ENCODE results near the gene PEX7.
"Not testable (repeated sequence)": the region's sequence is repeated elsewhere in the genome, so short reads cannot be mapped to it uniquely, and the experiment has no call there.

Gene PEX7

DNA sequence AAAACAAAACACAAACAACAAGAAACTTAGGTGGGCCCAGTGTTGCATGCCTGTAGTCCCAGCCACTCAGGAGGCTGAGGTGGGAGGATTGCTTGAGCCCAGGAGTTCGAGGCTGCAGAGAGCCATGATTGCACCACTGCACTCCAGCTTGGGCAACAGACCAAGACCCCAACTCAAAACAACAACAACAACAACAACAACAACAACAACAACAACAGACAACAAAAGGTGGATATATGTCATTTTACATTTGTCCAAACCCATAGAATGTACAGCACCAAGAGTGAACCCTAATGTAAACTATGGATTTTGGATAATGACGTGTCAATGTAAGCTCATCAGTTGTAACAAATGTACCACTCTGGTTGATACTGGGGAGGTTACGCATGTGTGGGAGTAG lies 127.6 kb downstream of the PEX7 start:
- in situ Hi-C loops (cut with HindIII; ENCODE audit: low sequenced_read_pairs): not testable (repeated sequence)

DNA sequence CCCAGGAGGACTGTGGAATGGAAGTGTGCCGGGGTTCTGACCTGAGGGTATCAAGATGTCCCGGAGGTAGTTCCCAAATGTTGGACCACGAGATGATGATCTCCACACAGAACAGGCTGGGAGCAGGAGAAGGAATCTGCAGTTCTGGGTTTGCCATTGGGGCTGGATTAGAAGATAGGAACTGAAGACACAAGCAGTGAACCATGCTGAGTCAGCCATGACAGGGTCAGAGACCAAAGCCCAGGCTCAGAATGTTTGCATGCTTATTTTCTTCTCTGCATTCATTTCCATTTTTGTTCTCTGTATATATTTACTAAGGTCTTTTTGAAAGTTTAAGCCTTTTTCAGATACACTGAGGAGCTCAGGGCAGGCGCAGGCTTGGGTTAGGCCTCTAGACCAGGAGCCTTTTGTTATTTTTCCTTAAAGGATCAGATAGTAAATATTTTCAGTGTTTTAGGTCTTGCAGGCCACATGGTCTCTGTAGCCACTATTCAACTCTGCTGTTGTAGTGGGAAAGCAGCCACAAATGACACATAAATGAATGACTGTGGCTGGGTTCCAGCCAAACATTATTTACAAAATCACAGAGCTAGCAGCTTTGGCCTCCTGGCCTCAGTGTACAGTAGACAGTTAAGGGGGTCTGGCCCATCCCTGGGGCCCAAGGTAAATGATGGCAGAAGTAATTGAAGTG lies 128.2 kb downstream of the PEX7 start:
- in situ Hi-C loops (cut with HindIII; ENCODE audit: low sequenced_read_pairs): no loop called here

DNA sequence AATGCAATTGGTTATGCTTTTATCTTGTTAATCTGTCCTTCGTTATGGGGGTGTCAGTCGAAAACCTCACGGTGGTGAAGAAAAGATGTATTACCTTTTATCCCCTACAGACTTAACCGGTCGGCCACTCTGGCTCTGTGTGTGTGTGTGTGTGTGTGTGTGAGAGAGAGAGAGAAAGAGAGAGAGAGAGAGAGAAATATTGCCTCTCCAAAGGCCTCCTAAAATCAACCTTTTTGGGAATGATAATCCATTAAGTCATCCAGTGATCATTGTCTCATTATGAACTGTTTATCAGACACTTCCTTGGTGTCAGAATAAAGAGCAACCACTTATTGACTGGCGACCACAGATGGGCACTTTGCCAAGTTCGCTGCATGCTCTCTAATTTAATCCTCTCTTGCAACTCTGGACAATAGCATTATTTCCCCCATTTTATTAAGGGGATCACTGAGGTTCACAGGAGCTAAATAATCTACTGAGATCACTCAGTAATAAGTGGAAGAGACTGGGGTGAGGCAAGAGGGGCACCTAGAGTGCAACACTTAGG lies 130.4 kb downstream of the PEX7 start:
- in situ Hi-C loops (cut with HindIII; ENCODE audit: low sequenced_read_pairs): no loop called here

DNA sequence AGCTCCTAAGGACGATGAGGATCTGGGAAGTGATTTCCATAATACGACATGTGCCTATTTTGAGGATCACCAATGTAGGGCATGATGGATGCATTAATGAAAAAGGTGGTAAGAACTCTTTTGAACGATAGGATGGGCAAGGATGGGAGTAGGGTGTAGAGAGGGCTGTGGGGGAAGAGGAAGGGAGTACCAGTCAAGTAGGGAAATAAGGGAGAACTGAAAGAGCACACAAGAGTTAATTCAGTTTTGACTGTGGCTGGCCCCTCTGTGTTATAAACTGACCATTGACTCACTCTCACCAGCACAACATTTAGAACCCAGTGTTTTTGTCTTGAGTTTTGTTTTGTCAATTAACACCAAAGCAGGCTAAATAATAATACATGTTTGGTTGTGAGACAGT lies 132.7 kb downstream of the PEX7 start:
- in situ Hi-C loops (cut with HindIII; ENCODE audit: low sequenced_read_pairs): no loop called here

DNA sequence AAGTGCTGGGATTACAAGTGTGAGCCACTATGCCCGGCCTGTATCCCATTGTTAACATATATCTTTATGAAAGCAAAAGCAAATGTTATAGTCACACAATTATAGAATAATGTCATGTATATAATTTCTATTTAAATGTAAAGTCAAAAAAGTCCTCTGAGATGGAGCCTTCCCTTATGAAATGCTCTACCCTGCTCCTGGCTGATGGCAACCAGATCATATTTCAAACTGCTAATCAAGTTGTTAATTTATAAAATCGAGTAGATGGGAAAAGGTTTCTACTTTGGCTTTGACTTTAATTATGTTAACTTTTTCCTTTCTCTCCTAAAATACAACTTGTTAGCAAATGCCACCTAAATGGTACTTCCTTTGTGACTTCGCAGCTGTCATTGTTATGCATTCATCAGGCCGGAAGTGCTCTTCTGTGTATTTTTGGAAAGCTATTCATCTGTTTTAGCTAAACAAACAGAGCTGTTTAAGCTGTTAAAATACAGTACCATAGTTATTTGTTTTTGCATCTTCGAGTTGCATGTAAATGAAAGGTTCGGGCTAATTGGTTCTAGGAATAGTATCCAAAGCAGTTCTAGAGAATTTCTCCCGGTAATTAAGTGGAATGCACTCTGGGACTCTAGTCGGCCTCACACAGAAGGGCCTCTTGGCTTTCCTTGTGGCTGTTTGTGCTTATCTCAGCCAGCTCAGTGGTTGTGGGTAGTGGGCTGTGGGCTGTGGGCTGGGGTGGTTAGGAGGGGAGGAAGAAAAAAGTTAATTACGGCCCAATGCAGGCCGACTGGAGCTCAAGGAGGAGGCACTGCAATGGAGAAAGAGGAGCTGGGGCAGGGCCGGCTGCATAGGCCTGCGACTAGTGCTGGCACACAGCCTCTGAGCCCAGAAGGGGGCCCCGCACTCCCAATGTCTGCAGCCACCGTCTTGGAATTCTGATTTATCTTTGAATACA lies 134.5 kb downstream of the PEX7 start:
- in situ Hi-C loops (cut with HindIII; ENCODE audit: low sequenced_read_pairs): no loop called here

DNA sequence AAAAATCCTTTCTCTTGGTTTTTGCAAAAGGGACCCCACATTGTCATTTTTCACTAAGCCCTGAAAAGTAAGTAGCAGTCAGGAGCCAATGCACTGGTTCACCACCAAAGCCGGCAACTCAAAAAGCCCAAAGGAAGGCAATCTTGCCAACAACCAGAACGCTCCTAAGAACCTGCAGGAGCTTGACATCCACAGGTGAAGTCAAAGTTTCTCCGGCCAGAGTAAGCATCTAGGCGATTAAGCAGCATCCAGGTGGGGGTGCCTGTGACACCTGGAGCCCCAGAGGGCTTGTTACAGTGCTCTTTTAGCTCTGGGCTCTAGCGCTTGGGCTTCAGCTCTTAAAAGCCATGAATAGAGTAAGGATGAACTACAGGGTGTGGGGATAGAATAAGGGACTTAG lies 135.8 kb downstream of the PEX7 start:
- in situ Hi-C loops (cut with HindIII; ENCODE audit: low sequenced_read_pairs): no loop called here

DNA sequence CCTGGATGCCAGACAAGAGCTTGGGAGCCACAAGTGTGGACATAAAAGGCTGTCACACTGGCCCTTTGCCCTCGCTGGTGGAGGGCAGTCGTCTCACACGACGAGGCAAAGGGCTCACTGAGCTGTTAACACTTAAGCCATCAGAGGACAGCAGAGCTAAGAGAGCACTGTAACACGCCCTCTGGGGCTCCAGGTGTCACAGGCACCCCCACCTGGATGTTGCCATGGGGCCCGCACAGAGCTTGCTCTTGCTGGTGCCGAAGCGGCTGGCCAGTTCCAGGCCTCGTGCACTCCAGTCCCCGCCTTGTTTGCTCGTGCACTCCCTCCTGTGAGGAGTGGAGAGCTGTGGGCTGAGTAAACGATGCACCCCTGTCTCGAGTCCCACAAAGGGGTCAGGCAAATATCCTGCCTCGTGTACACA lies 137.1 kb downstream of the PEX7 start:
- in situ Hi-C loops (cut with HindIII; ENCODE audit: low sequenced_read_pairs): no loop called here

DNA sequence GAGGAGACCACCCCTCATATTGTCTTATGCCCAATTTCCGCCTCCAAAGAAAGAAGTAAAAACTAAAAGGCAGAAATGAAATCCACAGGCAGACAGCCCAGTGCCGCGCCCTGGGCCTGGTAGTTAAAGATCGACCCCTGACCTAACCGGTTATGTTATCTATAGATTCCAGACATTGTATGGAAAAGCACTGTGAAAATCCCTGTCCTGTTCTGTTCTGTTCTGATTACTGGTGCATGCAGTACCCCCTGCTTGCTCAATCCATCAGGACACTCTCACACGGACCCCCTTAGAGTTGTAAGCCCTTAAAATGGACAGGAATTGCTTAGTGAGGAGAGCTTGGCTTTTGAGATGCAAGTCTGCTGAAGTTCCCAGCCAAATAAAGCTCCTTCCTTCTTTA lies 137.5 kb downstream of the PEX7 start:
- in situ Hi-C loops (cut with HindIII; ENCODE audit: low sequenced_read_pairs): not testable (repeated sequence)

DNA sequence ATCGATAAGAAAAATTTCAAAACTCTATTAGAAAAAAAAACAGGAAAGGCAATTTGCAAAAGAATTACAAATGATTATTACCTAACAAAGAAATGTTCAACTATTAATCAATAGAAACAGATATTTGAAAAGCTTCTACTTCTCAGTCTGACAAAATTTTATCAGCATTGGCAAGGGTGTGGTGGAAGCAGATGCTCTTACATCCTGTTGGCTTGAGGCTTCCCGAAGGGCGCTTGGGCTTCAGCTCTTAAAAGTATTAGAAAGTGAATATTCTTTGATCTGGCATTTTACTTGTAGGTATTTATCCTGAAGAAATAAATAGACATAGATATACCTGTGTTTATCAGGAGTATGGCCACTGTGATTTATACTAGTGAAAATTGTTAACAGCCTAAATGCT lies 138.4 kb downstream of the PEX7 start:
- in situ Hi-C loops (cut with HindIII; ENCODE audit: low sequenced_read_pairs): no loop called here

DNA sequence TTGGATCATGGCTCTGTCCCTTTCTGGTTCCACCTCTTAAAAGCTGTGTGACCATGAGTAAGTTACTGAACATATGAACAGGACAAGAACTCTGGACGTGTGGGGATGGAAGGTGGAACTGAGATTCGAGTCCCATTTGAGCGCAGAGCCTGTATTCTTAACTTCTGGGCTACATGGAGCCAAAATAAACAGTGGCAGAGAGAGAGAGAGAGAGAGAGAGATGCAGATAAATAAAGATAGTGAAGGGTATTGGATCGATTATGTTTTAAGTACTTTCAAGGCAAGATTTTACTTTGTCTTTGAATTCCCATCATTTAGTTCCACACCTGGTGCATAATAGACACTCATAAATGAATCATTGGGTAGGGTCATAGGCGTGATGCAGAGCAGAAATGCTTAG lies 139.5 kb downstream of the PEX7 start:
- in situ Hi-C loops (cut with HindIII; ENCODE audit: low sequenced_read_pairs): no loop called here

DNA sequence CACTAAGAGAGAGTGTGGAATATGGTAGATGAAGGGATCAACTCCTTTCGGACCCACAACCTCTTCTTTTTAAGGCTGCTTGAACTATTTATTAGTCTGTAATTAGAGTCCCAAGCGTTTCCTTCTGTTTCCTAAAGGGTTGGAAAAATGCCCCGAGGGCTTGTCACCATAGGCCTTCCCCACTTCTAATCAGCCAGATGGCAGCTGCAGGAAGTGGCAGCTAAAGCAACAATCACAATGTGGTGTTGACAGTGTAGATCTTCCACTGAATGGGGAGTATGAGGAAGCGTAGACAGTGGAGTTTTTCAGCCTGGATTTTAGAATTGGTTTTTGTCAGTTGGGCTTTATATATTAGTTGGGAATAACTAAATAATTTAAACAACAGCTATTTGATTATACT lies 140.3 kb downstream of the PEX7 start:
- in situ Hi-C loops (cut with HindIII; ENCODE audit: low sequenced_read_pairs): no loop called here

DNA sequence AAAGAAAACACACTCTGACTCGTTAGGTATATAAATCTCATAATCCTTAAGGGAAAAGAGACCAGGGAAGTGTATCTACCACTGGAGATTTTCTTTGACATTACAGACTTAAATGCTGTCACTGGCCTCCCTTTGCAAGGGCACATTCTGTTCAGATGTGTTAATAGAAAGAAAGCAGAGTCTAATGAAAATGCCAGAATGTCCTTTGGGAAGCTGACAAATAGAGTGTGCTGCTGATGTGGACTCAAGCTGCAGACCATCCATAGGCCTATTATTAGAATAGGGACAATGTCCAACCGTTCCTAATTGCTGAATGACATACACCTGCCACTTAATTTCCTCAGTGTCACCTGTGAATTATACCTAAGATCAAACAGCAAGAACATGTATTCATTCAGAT lies 140.9 kb downstream of the PEX7 start:
- in situ Hi-C loops (cut with HindIII; ENCODE audit: low sequenced_read_pairs): no loop called here

Data from endothelial cell of hepatic sinusoid (primary cell).